NCI-H2227 treated with DMSO at 0.1 percent for 48 hours (cell line): ENCODE data around the gene XG.
"Not testable (repeated sequence)": the region's sequence is repeated elsewhere in the genome, so short reads cannot be mapped to it uniquely, and the experiment has no call there.

Source experiments
- DNase-seq: peaks from one replicate; lab custom pipeline; 2025; lab: John Stamatoyannopoulos, UW

The XG gene

GRCh38 chrX:2751874-2752300 lies at the start of gene XG:
Gene XG (plus strand): TSS chrX:2752040. CDS start chrX:2752275, 235 bp downstream.
- not testable (repeated sequence) for DNase-seq

- DNase-seq = no peak
Observed at GRCh38 chrX:2703991-2704369, 47.9 kb upstream of the XG start.

- no peak for DNase-seq
Observed at GRCh38 chrX:2705046-2705832, 46.6 kb upstream of the XG start.

- DNase-seq = no peak
Observed at GRCh38 chrX:2707334-2707760, 44.5 kb upstream of the XG start.

- DNase-seq = no peak
Observed at GRCh38 chrX:2708021-2708420, 43.8 kb upstream of the XG start.

GRCh38 chrX:2708592-2709188 lies 43.1 kb upstream of the XG start:
- DNase-seq = no peak

- DNase-seq = no peak
Observed at GRCh38 chrX:2709556-2709955, 42.3 kb upstream of the XG start.

- no peak for DNase-seq
Observed at GRCh38 chrX:2710041-2710840, 41.6 kb upstream of the XG start.

GRCh38 chrX:2711441-2711840 lies 40.4 kb upstream of the XG start:
- DNase-seq = no peak

- no peak for DNase-seq
Observed at GRCh38 chrX:2712428-2712827, 39.4 kb upstream of the XG start.

- no peak for DNase-seq
Observed at GRCh38 chrX:2712890-2713840, 38.7 kb upstream of the XG start.

GRCh38 chrX:2714551-2714950 lies 37.3 kb upstream of the XG start:
- no peak for DNase-seq

GRCh38 chrX:2715066-2715600 lies 36.7 kb upstream of the XG start:
- DNase-seq = no peak

- no peak for DNase-seq
Observed at GRCh38 chrX:2717312-2717711, 34.5 kb upstream of the XG start.

- DNase-seq = no peak
Observed at GRCh38 chrX:2718821-2719220, 33.0 kb upstream of the XG start.

GRCh38 chrX:2719774-2720447 lies 31.9 kb upstream of the XG start:
- no peak for DNase-seq

- no peak for DNase-seq
Observed at GRCh38 chrX:2723286-2723879, 28.5 kb upstream of the XG start.

GRCh38 chrX:2727264-2727663 lies 24.6 kb upstream of the XG start:
- DNase-seq = not testable (repeated sequence)

GRCh38 chrX:2732076-2732475 lies 19.8 kb upstream of the XG start:
- no peak for DNase-seq

GRCh38 chrX:2732649-2733048 lies 19.2 kb upstream of the XG start:
- DNase-seq = no peak
